ENCODE data around the gene SP9.

Gene SP9

DNA sequence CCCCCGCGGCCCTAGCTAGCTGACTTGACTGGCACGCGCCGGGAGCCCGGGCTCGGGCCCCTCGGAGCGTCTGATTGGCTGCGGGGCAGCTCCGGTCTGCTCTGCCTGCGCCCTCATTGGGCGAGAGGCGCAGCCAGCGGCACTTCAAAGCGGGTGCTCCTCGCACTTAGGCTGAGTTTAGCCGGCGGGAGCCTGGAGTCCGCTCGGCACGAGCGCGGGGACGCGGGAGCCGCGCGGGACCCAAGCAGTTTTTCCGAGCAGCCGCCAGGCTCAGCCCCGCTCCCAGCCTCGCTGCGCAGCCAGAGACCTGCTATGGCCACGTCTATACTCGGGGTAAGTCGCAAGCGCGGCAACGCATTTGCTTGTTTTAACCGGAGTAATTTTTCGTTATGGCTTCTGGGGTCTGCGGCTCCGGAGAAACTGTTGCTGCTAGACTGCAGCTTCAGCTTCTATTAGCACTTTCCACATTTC, at the start of gene SP9:
Gene SP9 (plus strand): TSS at position 174 of the 471 bp plus-strand sequence. CDS start 139 bp downstream, at position 313.
- DNase-seq (ENCODE audit: low spot score), result no peak

DNA sequence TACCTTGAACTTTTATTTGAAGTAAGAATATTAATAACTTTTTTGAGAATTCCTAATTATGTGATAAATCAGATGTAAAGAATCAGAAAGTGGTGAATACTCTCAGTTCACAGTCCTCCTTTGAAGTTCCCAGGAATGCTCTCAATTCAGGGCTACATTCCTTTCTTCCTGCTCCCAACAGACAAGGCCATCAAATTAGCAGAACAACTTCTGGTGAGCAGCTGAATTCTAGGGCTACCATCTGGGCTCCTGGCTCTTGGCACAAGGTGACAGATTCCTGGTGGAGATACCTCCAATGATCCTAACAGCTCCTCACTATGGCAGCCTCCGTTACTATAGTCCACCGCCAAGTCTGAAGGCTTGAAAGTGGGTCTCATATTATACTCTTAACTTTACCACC, 48.6 kb upstream of the SP9 start:
- no peak for DNase-seq (ENCODE audit: low spot score)

DNA sequence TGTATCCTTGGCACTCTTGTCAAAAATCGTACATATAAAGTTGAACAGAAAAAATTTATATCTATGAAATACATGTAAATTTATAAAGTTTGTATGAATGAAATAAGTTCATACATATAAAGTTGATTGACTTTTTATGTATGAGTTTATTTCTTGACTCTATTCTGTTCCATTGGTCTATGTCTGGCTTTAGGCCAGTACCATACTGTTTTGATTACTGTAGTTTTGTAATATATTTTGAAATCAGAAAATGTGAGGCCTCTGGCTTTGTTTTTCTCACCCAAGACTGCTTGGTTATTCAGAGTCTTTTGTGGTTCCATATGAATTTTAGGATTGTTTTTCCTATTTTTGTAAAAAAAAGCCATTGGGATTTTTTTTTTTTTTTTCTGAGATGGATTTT, 41.8 kb upstream of the SP9 start:
- no peak for DNase-seq (ENCODE audit: low spot score)

DNA sequence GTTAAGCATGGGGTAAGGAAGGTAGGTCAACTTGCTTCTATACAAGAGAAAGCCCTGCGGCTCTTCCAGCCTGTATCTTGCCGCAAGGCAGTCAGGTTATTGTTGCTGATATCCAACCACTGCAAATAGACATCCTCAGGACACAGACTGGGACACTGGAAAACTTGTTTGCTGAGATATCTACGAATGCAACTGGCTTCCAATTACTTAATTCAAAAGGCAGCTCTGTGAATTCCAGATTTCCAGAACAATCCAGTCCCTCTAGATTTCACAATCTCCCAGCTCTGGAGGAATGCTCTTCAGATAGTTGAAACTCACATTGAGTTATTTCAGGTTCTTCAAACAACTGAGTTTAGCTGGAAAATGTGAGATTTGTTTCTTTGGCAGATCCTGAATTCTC, 34.6 kb upstream of the SP9 start:
- DNase-seq (ENCODE audit: low spot score), result no peak

DNA sequence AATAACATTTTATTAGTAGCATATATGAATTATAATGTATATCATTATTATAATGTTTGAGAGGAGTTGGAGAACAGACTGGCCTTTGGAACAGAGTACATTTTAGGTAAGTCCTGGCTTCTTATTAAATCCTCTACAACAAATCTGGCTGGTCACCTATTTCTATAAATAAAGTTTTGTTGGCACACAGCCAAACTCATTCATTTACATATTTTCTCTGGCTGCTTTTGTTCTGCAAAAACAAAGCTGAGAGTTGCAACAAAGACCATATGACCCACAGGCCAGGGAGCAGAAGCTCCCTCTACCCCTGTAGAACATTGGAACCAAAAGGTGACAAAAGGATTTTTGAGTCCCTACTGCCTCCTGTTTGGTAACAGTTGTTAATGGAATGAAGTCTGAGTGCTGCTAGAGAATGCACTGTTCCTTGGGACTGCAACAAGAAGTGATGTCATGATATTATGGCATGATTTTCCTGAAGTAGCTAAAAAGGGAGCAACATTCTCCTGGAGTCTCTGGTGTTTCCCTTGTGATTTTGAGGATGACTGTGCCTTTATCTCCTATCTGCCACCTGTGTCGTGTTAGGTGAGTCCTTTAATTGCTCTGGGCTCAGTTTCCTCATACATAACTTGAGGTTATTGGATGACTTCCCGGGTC, 22.0 kb upstream of the SP9 start:
- DNase-seq (ENCODE audit: low spot score), result no peak

DNA sequence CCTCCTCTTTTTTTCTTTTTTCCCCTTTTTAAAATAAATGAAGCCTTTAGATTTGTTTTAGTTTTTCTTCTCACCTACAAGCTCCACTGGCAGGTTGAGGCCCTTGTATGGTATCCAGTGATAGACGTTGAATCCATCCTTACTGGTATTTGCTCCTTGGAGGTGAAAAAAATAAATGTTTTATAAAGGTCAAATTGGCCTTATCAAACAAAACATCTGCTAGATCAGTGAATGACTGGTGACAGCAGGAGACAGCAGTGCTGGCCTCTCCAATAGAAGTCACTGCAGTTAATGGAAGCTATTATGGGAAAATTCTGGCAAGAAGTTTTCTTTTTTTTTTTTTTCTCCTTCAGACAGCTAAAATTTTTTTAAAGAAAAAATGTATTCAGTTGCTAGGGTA, 12.6 kb upstream of the SP9 start:
- DNase-seq (ENCODE audit: low spot score), result no peak

DNA sequence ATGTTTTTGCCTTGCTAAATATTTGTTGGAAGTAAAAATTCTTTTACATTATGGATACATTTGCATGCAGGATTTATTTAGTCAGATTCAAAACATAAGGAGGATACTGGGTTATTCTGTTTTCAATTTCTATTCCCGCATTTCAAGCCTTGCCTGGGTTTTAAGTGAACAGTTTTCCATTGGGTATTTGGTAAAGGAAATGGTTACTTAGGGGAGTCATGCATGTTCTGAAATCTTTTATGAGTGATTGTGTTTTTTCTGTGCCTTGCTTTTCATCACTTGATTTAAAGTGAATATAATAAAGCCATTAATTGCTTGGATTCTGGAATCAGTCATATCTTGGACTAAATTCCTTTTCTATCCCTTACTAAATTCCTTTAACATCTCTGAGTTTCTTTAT, 12.0 kb upstream of the SP9 start:
- DNase-seq (ENCODE audit: low spot score), result no peak

DNA sequence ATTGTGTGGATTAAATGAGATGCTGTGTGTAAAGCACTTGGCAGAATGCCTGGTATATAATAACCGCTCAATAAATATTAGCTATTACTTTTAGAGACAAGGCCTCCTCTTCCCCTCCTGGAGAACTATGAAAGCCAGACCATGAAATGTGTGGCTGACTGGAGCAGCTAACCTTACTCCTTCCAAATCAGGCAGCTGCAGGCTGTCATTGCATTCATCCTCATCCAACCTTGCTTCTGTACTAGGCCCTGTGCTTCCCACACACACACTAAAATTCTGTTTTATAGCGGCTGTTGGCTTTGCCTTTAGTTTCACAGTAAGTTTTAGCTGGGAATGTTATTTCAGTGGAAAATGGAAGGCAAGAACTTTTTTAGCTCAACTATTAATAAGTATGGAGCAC, 10.2 kb upstream of the SP9 start:
- no peak for DNase-seq (ENCODE audit: low spot score)

DNA sequence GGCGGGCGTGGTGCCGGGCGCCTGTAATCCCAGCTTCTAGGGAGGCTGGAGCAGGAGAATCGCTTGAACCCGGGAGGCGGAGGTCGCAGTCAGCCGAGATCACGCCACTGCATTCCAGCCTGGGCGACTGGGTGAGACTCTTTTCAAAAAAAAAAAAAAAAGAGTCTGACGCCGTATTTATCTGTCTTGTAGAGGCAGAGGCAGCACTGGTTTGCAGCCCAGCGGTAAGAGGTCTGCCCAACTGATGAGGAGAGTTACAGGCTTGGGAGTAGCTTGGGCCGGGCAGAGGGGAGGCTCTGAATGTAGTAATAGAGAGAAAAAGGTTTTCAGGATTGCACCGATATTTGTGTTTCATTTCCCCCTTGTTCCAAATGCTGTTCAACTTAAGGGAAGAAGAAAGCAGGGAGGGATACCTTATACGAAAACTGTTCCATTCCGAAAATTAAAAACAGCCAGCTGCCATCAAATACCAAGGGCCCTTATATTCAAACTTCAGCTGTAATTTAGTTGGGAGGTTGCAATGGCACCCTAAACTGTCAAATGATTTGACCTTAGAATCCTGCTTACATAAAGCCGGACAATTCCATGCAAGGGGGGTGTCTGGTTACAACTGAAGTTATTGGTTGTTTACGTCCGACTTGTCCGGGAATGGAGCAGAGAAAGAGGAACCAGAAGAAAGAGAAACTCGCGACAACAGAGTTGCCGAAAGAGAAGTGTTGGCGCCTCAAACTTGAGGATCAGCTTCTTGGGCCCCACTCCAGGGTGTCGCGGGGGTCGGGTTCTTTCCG, 9.2 kb upstream of the SP9 start:
- DNase-seq (ENCODE audit: low spot score), result no peak

DNA sequence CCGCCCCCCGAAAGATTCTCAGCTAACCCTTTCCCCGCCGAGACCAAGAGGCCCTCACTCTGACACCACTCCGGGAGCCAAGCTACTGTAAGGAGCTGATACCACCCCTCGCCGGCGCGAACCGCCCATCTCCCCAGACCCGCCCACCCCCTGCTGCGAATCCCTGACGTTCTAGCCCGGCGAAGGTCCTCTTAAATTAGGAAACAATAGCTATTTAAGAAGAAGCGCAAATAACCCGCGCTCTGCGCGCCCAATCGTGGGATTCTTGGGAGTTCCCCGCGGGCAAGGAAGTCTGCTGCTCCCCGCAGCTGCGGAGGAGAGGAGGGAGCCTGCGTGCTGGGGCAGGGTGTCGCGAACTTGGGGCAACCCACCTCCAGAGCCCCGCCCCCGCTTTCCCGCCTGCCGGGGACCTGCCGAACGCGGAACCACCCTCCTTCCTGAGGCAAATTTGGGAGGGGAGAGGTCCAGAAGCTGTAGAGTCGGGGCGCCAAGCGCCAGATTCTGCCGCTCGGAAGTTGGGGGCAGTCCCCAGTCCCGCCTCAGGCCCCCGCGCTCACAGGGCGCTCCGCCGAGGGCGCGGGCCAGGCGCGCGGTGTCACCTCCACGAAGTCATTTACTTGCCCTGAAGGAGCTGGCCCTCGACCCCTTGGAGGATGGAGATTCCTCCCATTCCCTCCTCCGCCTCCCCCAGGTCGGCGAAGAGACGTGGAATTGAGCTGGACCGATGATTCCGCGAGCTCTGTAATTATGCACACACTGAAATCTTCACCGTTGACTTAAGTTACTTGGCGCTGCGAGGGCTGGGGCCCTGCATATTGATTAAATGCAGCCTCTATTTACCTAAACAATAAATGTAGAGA, 8.4 kb upstream of the SP9 start:
- no peak for DNase-seq (ENCODE audit: low spot score)

DNA sequence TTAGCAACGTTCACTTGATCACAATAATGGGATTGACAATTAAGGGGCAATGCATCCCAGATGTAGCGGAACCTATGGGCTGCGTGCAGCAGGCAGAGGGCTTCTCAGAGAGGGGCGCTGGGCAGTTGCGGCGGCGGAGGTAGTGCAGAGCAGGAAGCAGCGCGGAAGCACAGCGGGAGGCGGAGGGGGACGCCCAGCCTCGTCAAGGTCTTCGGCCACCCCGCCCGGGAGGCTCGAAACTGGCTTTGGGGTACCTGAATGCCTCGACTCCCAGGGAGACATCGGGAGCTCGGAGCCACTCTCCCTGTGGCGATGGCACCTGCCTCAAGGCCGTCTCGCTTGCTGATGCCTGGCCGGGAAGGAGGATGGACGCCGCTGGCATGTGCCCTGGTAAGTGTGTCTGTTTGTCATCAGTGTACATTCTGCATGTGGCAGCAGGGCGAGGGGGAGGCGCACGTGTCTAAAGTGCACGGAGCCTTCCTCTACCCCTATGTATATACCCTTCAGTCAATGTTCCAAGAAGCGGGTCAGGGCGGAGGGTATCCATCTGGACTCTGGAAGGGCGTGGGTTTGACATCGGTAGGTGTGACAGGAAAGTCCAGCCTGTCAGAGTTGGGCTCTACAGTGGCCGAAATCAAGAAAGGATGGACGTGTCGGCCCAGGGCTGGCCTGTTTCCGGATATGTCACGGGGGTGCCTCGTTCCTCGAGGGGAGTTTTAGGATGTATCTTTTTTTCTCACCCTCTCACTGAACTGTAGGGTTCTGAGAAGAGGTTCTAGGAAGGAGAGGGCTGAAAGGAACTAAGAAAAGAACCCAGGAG, 7.5 kb upstream of the SP9 start:
- no peak for DNase-seq (ENCODE audit: low spot score)

DNA sequence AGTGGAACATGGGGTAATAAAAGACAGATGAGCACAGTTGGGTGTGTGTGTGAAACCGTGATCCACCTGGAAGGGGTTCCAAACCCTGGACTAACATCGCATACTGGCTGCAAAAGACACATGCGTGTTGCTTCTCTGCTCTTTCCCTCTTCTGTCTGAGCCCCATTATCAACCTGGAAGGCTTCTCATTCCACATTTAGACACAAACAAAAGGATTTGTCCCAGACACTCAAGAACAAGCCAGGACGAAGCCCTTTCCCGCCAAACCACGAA, 7.0 kb upstream of the SP9 start:
- DNase-seq (ENCODE audit: low spot score), result no peak

DNA sequence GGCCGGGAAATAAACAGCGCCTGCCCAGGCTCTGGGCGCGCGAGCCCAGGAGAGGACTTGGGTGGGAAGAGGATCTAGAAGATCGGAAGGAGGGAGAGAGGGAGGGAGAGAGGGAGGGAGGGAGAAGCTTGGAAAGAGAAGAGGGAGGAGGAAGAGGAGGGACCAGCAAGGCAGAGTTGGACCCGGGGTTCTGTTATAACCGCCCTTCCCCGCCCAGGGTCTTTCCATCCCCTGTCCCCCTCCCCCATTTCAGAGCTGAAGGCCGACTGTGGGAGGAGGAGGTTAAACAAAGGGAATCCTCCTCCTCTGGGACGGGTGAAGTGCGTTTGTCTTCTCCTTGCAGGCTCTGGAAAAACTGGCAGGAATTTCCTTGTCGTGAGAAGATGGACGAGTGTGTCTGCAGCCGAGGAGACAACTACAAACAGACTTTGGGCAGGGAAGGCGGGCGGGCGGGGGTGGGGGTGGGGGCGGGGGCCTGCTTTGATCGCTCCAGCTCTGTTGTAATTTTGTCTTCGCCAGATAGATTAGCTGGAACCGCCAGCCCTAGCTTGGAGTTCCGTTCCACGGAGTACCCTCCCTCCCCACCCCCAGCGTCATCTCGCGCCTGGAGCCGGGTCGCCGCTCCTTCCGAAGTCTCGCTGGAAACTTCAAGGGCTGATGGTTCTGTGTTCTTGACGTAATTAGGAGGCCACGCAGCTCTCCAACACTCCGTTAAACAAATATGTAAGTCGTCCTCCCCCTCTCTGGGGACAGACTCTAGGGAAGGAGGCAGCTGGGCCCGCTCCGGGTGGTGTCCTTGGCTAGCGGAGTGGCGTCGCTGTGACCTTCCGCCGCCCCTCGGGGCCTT, 6.4 kb upstream of the SP9 start:
- no peak for DNase-seq (ENCODE audit: low spot score)

DNA sequence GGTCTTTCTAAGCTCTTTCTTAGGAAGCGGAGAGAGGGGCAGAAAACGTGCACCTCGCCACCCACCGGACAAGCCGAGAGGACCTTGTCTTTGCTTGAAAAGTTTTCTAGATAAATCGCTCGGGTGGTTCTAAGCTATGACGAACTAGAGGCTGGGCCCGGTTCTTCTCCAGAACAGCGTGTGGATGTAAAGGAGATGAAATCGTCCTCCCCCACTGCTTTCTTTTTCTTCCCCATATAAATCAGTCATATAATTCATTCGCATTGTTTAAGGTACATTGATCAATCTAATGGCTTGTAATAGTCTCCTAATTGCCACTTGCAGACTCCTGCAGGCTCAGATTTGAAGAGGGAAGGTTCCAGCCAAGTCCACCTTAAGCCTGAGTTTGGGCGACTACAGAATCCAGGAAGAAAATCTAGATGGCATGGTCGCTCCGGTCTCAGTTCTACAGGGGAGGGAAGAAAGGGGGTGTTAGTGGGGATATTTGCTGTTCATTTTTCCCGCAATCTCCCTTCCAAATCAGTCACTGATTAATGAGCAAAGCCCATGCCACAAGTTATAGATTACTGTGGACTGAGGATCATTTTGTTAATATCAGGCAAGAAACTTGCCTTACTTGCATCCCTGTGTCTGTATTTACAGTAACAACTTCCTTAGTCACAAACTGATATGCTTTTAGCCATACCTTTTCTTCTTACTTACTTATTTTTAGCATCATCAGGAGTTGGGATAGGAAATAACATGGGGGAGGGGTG, 5.6 kb upstream of the SP9 start:
- no peak for DNase-seq (ENCODE audit: low spot score)

DNA sequence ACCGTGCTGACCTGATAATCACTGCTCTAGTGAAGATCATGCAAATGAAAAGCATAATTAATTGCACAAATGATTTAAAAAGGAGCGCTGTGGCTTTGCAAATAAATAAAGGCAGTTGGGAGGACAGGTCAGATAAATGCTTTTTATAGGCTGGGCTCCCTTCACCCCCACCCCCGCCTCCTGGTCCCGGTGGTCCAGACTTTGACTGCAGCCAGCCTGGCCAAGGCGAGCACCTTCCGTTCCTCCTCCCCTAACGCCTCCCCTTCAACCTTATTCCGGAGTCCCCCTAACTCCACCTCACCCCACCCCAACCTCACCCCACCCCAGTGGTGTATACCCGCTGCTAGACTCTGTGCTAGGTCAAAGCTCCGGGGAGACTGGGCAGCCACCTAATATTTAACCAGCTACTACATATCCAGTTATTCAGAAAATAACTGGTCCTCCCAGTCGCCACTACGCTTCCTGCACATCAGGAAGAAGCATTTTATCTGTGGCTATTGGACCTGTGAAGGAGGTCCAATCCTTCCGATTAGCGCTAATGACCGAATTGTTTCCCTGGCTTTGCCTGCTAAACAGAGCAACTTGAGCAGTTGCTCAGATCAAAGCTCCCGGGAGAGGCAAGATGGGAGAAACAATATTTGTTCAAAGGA, 3.7 kb upstream of the SP9 start:
- DNase-seq (ENCODE audit: low spot score), result no peak

DNA sequence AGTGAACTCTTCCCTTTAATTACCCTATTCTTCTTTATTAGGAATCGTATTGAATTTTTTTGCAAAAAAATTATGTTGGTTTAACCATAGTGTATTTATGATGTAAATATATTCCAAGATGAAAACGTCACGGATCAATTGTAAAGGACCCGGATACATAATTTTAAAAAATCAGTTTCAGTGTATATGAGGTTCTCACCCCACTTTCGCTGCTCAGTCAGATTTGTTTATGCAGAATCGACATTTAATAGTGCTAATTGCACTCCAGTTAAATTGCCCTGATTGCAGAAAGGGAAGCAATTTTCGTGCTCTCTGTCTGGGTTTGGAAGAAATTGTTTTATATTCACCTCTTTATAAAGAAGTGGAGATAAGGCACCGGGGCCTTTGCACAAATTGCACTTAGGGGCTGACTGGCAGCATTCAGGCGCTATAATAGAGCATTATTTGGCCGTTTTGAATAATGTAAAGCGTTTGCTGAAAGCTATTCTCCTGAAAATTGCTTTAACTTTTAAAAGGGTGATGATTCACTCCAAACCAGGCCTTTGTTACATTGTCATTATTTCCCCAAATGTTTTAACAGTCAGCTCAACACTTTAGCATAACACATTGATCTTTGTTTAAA, 3.0 kb upstream of the SP9 start:
- no peak for DNase-seq (ENCODE audit: low spot score)

DNA sequence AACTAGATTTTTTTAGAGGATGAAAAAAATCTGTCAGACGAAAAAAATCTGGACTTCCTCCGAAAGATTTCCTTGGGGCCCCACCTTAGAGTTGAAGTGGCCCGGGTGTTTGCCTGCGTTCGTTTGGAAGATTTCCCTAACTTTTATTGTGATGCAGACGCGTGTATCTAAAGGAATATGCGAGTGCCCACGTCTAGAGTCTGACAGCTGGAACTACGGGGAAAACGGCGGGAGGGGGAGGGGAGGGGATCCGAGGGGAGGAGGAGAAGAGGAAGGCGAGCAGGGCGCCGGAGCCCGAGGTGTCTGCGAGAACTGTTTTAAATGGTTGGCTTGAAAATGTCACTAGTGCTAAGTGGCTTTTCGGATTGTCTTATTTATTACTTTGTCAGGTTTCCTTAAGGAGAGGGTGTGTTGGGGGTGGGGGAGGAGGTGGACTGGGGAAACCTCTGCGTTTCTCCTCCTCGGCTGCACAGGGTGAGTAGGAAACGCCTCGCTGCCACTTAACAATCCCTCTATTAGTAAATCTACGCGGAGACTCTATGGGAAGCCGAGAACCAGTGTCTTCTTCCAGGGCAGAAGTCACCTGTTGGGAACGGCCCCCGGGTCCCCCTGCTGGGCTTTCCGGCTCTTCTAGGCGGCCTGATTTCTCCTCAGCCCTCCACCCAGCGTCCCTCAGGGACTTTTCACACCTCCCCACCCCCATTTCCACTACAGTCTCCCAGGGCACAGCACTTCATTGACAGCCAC, 2.4 kb upstream of the SP9 start:
- no peak for DNase-seq (ENCODE audit: low spot score)

DNA sequence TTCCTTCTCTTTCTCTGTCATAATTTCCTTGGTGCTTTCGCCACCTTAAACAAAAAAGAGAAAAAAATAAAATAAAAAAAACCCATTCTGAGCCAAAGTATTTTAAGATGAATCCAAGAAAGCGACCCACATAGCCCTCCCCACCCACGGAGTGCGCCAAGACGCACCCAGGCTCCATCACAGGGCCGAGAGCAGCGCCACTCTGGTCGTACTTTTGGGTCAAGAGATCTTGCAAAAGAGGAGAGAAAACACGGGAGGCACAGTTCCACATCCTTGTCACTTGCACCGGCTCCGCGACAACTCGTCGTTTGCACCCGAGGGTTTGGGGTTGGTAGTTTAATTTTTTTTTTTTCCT, 1.8 kb upstream of the SP9 start:
- no peak for DNase-seq (ENCODE audit: low spot score)
